ENCODE results near the gene CAMK2B.
A peak's percentile ranks its signal among the peaks of the same experiment; 100 is the strongest.

CAMK2B gene

GRCh38 chr7:44310221-44310848 is 15.1 kb downstream of the CAMK2B start:
- DNase-seq = peak; percentile 1
- H3K27me3 ChIP-seq (ENCODE audit: insufficient read depth, low read length, poor library complexity) = peaks cover 12% of the 10 kb centered on the region
- H2AFZ ChIP-seq (ENCODE audit: low read depth, low read length) = no peak overlapping the region
- H3K9me3 ChIP-seq (ENCODE audit: insufficient read depth, low read length, severe bottlenecking) = no peaks in the 10 kb centered on the region
- ATAC-seq (ENCODE audit: insufficient read depth, low read depth) = no peak
- H3K9ac ChIP-seq (ENCODE audit: low read depth, low read length) = no peak overlapping the region
- H3K36me3 ChIP-seq (ENCODE audit: insufficient read depth, low read length) = no peaks in the 10 kb centered on the region
- no peak overlapping the region for H3K27ac ChIP-seq (ENCODE audit: low read length)
- H3K4me2 ChIP-seq (ENCODE audit: insufficient read depth, low read length) = no peak overlapping the region
- H3K79me2 ChIP-seq (ENCODE audit: insufficient read depth, low read length) = no peaks in the 10 kb centered on the region
- no peaks in the 10 kb centered on the region for H3K4me1 ChIP-seq (ENCODE audit: insufficient read depth, low read length)
- no peak overlapping the region for H3K4me3 ChIP-seq (ENCODE audit: low read depth in 1 of 2, low read length in 2 of 2)
- H4K20me1 ChIP-seq (ENCODE audit: insufficient read depth, low read length) = no peaks in the 10 kb centered on the region; the same call in 1 of the 2 replicates
- TF ChIP-seq CTCF (IDR thresholded peaks at IDR 0.05; ENCODE audit: borderline replicate concordance, extremely low read depth, low read length, poor library complexity, severe bottlenecking) (no peak), EZH2 (IDR thresholded peaks at IDR 0.05; ENCODE audit: borderline replicate concordance, low read depth, low read length, severe bottlenecking) (no peak)

- ATAC-seq (ENCODE audit: insufficient read depth, low read depth) (no peak), DNase-seq (no peak)
- H3K9ac ChIP-seq (ENCODE audit: low read depth, low read length) = no peak overlapping the region
- no peak overlapping the region for H3K27ac ChIP-seq (ENCODE audit: low read length)
- H4K20me1 ChIP-seq (ENCODE audit: insufficient read depth, low read length) = no peaks in the 10 kb centered on the region; the same call in 1 of the 2 replicates
- H3K36me3 ChIP-seq (ENCODE audit: insufficient read depth, low read length) = no peaks in the 10 kb centered on the region
- TF ChIP-seq EZH2 (IDR thresholded peaks at IDR 0.05; ENCODE audit: borderline replicate concordance, low read depth, low read length, severe bottlenecking) (no peak), CTCF (IDR thresholded peaks at IDR 0.05; ENCODE audit: borderline replicate concordance, extremely low read depth, low read length, poor library complexity, severe bottlenecking) (no peak)
- H3K4me1 ChIP-seq (ENCODE audit: insufficient read depth, low read length) = no peaks in the 10 kb centered on the region
- no peaks in the 10 kb centered on the region for H3K79me2 ChIP-seq (ENCODE audit: insufficient read depth, low read length)
- no peak overlapping the region for H3K4me3 ChIP-seq (ENCODE audit: low read depth in 1 of 2, low read length in 2 of 2)
- no peaks in the 10 kb centered on the region for H3K9me3 ChIP-seq (ENCODE audit: insufficient read depth, low read length, severe bottlenecking)
- peaks cover 11% of the 10 kb centered on the region for H3K27me3 ChIP-seq (ENCODE audit: insufficient read depth, low read length, poor library complexity)
- no peak overlapping the region for H2AFZ ChIP-seq (ENCODE audit: low read depth, low read length)
- H3K4me2 ChIP-seq (ENCODE audit: insufficient read depth, low read length) = no peak overlapping the region
Measured at GRCh38 chr7:44309271-44310091, 15.9 kb downstream of the CAMK2B start.

GRCh38 chr7:44308596-44309270 is 16.7 kb downstream of the CAMK2B start:
- H3K27ac ChIP-seq (ENCODE audit: low read length) = no peak overlapping the region
- TF ChIP-seq EZH2 (IDR thresholded peaks at IDR 0.05; ENCODE audit: borderline replicate concordance, low read depth, low read length, severe bottlenecking) (no peak), CTCF (IDR thresholded peaks at IDR 0.05; ENCODE audit: borderline replicate concordance, extremely low read depth, low read length, poor library complexity, severe bottlenecking) (no peak)
- no peak overlapping the region for H3K9ac ChIP-seq (ENCODE audit: low read depth, low read length)
- DNase-seq = no peak
- no peaks in the 10 kb centered on the region for H3K9me3 ChIP-seq (ENCODE audit: insufficient read depth, low read length, severe bottlenecking)
- peaks cover 10% of the 10 kb centered on the region for H3K27me3 ChIP-seq (ENCODE audit: insufficient read depth, low read length, poor library complexity)
- H4K20me1 ChIP-seq (ENCODE audit: insufficient read depth, low read length) = no peaks in the 10 kb centered on the region; the same call in 1 of the 2 replicates
- no peaks in the 10 kb centered on the region for H3K36me3 ChIP-seq (ENCODE audit: insufficient read depth, low read length)
- ATAC-seq (ENCODE audit: insufficient read depth, low read depth) = no peak
- H3K4me1 ChIP-seq (ENCODE audit: insufficient read depth, low read length) = no peaks in the 10 kb centered on the region
- no peak overlapping the region for H3K4me3 ChIP-seq (ENCODE audit: low read depth in 1 of 2, low read length in 2 of 2)
- no peak overlapping the region for H3K4me2 ChIP-seq (ENCODE audit: insufficient read depth, low read length)
- no peaks in the 10 kb centered on the region for H3K79me2 ChIP-seq (ENCODE audit: insufficient read depth, low read length)
- H2AFZ ChIP-seq (ENCODE audit: low read depth, low read length) = no peak overlapping the region
